ENCODE data around the gene PEX11G. TPM values are rescaled to one million over a fixed set of nuclear protein-coding genes. Genes with fewer than 3 reads are reported as not detected.

Gene PEX11G
- total RNA-seq, 1 experiment from 2014 or later, result 2.8 TPM

DNA sequence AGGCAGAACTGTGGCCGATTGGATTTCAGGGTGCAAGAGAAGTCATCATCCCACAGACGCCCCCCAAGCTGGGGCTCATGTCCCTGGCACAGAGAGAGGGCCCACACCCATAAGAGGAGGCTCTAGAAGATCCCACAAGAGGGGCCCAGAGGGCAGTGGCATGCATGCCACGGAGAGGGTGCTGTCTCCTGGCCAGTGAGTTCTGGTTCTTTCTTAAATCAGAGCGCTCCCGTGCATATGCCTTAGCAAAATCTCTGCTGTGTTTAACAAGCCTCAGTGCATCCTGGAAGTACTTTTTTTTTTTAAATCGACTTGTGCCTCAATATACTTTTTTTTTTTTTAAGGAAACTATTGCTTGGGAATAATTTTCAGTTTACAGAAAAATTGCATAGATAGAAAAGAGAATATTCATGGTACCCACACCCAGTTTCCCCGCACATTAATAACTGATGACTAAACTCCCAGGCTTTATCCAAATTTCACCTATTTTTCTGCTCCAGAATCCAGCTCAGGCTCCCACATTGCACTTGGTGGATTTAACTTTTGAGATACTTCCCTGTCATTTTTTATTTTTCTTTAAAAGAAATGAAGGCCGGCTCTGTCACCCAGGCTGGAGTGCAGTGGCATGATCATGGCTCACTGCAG is 59.1 kb downstream of the PEX11G start:
- H2AK5ac ChIP-seq (ENCODE audit: insufficient read length, low read length), result no peak overlapping the region
- no CpG with 5 or more reads among the region's 8 CpGs for WGBS (ENCODE audit: extremely low coverage, insufficient read length, low lambda C conversion rate)
- DNase-seq, result no peak
- Mint-ChIP-seq H3K36me3 (ENCODE audit: insufficient read depth in 1 of 3, low read depth in 3 of 3) (peaks cover 0 to 7% (median 0%) of the 10 kb centered on the region in 3 experiments; a peak in 1 of 7 replicates), H3K4me1 (no peaks in the 10 kb centered on the region), H3K27ac (no peak overlapping the region), H3K27me3 (ENCODE audit: low read depth) (no peaks in the 10 kb centered on the region), H3K4me3 (no peak overlapping the region), H3K9me3 (no peaks in the 10 kb centered on the region)
- no peaks in the 10 kb centered on the region for H3K9me3 ChIP-seq (ENCODE audit: control insufficient read depth, low read depth, low read length)
- H4K91ac ChIP-seq (ENCODE audit: insufficient read length, low read depth, low read length), result no peak overlapping the region
- H3K79me1 ChIP-seq (ENCODE audit: insufficient read depth, low read depth, low read length, poor library complexity, severe bottlenecking), result no peaks in the 10 kb centered on the region
- no peak overlapping the region for H3K18ac ChIP-seq (ENCODE audit: insufficient read length, low read depth, low read length)
- H3T11ph ChIP-seq (ENCODE audit: low read length), result no peak overlapping the region
- H3K27me3 ChIP-seq (ENCODE audit: insufficient read depth, low read length), result no peaks in the 10 kb centered on the region
- no peak overlapping the region for H2BK12ac ChIP-seq (ENCODE audit: insufficient read length, low read depth, low read length)
- H4K5ac ChIP-seq (ENCODE audit: insufficient read length, low read depth, low read length), result no peak overlapping the region
- no peak overlapping the region for H2BK5ac ChIP-seq (ENCODE audit: insufficient read length, low read length)
- no peak overlapping the region for H3K27ac ChIP-seq (ENCODE audit: insufficient read length, low read depth, low read length)
- TF ChIP-seq CTCF (conservative IDR thresholded peaks at IDR 0.05), result no peak
- H3K56ac ChIP-seq (ENCODE audit: insufficient read length, low read depth, low read length), result no peak overlapping the region
- no peak overlapping the region for H2BK120ac ChIP-seq (ENCODE audit: low read depth, low read length, poor library complexity, severe bottlenecking)
- H3K4me1 ChIP-seq (ENCODE audit: insufficient read depth, low read length), result no peaks in the 10 kb centered on the region
- H3K4me2 ChIP-seq (ENCODE audit: insufficient read depth, insufficient read length, low read length), result no peak overlapping the region
- H3K4ac ChIP-seq (ENCODE audit: low read depth, low read length), result no peak overlapping the region
- H3K14ac ChIP-seq (ENCODE audit: insufficient read depth, low read length), result no peak overlapping the region; the same call in 1 of the 2 replicates
- no peaks in the 10 kb centered on the region for H3K79me2 ChIP-seq (ENCODE audit: insufficient read depth, low read length)
- no peak overlapping the region for H4K8ac ChIP-seq (replicated peaks; ENCODE audit: insufficient read length, low read depth, low read length)
- H3K23me2 ChIP-seq (ENCODE audit: insufficient read length, low read depth, low read length, poor library complexity, severe bottlenecking), result no peaks in the 10 kb centered on the region
- H2BK15ac ChIP-seq (ENCODE audit: low read depth, low read length), result no peak overlapping the region
- no peak overlapping the region for H3K23ac ChIP-seq (ENCODE audit: insufficient read length, low read depth, low read length)
- no peak overlapping the region for H2BK20ac ChIP-seq (ENCODE audit: low read depth, low read length, poor library complexity, severe bottlenecking)
- no peaks in the 10 kb centered on the region for H4K20me1 ChIP-seq (ENCODE audit: control insufficient read depth, insufficient read depth, insufficient read length)
- H3K9ac ChIP-seq (ENCODE audit: extremely low read depth, insufficient read length, low read length), result no peak overlapping the region
- no peak overlapping the region for H2AFZ ChIP-seq (ENCODE audit: low read length)

Measured in H9 (cell line).